ENCODE data around the gene HIPK2.

DNA sequence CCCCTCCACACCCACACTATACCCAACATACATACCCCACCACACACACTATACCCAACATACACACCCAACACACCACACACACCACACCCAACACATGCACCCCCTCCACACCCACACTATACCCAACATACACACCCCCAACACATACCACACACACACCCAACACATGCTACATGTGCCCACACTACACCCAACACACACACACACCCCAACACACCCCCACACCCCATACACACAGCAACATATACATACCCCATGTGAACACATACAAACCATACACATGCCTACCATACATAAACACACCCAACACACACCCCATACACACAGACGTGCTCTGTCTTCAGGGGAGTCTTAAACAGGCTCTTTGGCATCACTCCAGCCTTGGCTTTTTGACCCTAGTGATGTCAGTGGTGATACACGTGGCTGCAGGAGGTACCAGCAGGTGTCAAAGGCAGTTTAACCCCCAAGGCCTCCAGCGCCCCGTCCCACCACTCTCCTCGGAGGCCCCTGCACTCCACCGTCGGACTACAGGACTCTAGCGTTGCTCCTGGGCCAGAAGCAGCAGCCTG is 73.4 kb downstream of the HIPK2 start:
- TF ChIP-seq, protein P1, sequence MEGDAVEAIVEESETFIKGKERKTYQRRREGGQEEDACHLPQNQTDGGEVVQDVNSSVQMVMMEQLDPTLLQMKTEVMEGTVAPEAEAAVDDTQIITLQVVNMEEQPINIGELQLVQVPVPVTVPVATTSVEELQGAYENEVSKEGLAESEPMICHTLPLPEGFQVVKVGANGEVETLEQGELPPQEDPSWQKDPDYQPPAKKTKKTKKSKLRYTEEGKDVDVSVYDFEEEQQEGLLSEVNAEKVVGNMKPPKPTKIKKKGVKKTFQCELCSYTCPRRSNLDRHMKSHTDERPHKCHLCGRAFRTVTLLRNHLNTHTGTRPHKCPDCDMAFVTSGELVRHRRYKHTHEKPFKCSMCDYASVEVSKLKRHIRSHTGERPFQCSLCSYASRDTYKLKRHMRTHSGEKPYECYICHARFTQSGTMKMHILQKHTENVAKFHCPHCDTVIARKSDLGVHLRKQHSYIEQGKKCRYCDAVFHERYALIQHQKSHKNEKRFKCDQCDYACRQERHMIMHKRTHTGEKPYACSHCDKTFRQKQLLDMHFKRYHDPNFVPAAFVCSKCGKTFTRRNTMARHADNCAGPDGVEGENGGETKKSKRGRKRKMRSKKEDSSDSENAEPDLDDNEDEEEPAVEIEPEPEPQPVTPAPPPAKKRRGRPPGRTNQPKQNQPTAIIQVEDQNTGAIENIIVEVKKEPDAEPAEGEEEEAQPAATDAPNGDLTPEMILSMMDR (IDR thresholded peaks at IDR 0.05) = no peak
- TF ChIP-seq POLR2A (IDR thresholded peaks at IDR 0.05) = no peak

Data from body of pancreas (tissue), 4 donors.